Measurements from ENCODE around the gene PDCD1LG2.
"Not testable (repeated sequence)": the region's sequence is repeated elsewhere in the genome, so short reads cannot be mapped to it uniquely, and the experiment has no call there.

The PDCD1LG2 gene

DNA sequence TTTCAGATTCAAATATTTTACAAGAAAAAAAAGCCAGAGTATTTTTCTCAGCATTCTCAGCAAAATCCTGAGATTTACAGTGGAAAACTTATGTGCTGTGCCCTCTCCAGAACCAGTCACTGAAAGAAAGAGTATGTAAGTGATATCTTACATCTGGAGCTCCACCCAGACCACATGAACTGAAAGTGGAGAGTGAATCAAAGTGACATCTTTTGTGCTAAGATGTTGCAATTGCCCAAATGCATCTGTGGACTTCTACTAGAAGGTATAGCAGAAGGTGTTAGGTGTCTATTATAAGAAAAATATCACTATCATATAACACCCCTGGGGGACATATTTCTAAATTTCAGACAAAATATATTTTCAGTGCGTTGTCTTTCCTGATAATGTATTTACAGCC is 69.5 kb downstream of the PDCD1LG2 start:
- H3K27me3 ChIP-seq (ENCODE audit: insufficient read depth, poor library complexity, severe bottlenecking) = no peaks in the 10 kb centered on the region
- TF ChIP-seq SPI1 (IDR thresholded peaks at IDR 0.05; ENCODE audit: borderline replicate concordance, low read depth) = no peak
- no peak for TF ChIP-seq GABPA (IDR thresholded peaks at IDR 0.05; ENCODE audit: low read depth)
- TF ChIP-seq, protein P1, sequence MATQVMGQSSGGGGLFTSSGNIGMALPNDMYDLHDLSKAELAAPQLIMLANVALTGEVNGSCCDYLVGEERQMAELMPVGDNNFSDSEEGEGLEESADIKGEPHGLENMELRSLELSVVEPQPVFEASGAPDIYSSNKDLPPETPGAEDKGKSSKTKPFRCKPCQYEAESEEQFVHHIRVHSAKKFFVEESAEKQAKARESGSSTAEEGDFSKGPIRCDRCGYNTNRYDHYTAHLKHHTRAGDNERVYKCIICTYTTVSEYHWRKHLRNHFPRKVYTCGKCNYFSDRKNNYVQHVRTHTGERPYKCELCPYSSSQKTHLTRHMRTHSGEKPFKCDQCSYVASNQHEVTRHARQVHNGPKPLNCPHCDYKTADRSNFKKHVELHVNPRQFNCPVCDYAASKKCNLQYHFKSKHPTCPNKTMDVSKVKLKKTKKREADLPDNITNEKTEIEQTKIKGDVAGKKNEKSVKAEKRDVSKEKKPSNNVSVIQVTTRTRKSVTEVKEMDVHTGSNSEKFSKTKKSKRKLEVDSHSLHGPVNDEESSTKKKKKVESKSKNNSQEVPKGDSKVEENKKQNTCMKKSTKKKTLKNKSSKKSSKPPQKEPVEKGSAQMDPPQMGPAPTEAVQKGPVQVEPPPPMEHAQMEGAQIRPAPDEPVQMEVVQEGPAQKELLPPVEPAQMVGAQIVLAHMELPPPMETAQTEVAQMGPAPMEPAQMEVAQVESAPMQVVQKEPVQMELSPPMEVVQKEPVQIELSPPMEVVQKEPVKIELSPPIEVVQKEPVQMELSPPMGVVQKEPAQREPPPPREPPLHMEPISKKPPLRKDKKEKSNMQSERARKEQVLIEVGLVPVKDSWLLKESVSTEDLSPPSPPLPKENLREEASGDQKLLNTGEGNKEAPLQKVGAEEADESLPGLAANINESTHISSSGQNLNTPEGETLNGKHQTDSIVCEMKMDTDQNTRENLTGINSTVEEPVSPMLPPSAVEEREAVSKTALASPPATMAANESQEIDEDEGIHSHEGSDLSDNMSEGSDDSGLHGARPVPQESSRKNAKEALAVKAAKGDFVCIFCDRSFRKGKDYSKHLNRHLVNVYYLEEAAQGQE (IDR thresholded peaks at IDR 0.05; ENCODE audit: insufficient replicate concordance, low read depth) = no peak
- TF ChIP-seq POLR2AphosphoS5 (IDR thresholded peaks at IDR 0.05; ENCODE audit: low read depth) = no peak
- TF ChIP-seq, protein P2, sequence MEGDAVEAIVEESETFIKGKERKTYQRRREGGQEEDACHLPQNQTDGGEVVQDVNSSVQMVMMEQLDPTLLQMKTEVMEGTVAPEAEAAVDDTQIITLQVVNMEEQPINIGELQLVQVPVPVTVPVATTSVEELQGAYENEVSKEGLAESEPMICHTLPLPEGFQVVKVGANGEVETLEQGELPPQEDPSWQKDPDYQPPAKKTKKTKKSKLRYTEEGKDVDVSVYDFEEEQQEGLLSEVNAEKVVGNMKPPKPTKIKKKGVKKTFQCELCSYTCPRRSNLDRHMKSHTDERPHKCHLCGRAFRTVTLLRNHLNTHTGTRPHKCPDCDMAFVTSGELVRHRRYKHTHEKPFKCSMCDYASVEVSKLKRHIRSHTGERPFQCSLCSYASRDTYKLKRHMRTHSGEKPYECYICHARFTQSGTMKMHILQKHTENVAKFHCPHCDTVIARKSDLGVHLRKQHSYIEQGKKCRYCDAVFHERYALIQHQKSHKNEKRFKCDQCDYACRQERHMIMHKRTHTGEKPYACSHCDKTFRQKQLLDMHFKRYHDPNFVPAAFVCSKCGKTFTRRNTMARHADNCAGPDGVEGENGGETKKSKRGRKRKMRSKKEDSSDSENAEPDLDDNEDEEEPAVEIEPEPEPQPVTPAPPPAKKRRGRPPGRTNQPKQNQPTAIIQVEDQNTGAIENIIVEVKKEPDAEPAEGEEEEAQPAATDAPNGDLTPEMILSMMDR (IDR thresholded peaks at IDR 0.05; ENCODE audit: insufficient read depth, low read length) = no peak
- H3K27ac ChIP-seq (replicated peaks) = no peak overlapping the region
- DNase-seq (ENCODE audit: low read depth in 1 of 2, low spot score in 1 of 2) = no peak
- H3K4me3 ChIP-seq (replicated peaks; ENCODE audit: insufficient read depth, low read length) = no peak overlapping the region

DNA sequence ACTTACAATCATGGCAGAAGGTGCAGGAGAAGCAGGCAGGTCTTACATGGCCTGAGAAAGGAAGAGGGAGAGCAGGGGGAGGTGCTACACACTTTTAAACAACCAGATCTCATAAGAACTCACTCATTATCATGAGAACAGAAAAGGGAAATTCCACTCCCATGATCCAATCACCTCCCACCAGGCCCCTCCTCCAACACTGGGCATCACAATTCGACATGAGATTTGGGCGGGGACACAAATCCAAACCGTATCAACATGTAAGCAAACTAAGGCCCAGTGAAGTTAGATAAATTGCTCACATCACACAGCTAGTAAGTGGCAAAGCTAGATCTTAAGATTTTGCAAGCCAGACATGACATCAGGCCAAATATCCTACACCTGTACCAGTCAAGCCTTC is 70.3 kb downstream of the PDCD1LG2 start:
- H3K27me3 ChIP-seq (ENCODE audit: insufficient read depth, poor library complexity, severe bottlenecking) = no peaks in the 10 kb centered on the region
- H3K27ac ChIP-seq (replicated peaks) = no peak overlapping the region
- DNase-seq (ENCODE audit: low read depth in 1 of 2, low spot score in 1 of 2) = no peak

DNA sequence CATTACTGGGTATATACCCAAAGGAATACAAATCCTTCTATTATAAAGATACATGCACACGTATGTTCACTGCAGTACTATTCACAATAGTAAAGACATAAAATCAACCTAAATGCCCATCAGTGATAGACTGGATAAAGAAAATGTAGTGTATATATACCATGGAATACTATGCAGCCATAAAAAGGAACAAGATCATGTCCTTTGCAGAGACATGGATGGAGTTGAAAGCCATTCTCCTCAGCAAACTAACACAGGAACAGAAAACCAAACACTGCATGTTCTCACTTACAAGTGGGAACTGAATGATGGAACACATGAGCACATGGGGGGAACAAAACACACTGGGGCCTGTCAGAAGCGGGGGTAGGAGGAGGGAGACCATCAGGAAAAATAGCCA is 71.4 kb downstream of the PDCD1LG2 start:
- H3K27me3 ChIP-seq (ENCODE audit: insufficient read depth, poor library complexity, severe bottlenecking); H3K27ac ChIP-seq (replicated peaks); H3K4me3 ChIP-seq (replicated peaks; ENCODE audit: insufficient read depth, low read length); DNase-seq (ENCODE audit: low read depth in 1 of 2, low spot score in 1 of 2): not testable (repeated sequence)

More for the DNA sequence above, 70.3 kb downstream of the PDCD1LG2 start:
- H3K4me3 ChIP-seq (replicated peaks; ENCODE audit: insufficient read depth, low read length) = no peak overlapping the region
- TF ChIP-seq SPI1 (IDR thresholded peaks at IDR 0.05; ENCODE audit: borderline replicate concordance, low read depth) (no peak), GABPA (IDR thresholded peaks at IDR 0.05; ENCODE audit: low read depth) (no peak), POLR2AphosphoS5 (IDR thresholded peaks at IDR 0.05; ENCODE audit: low read depth) (no peak)
- TF ChIP-seq, protein P2 (IDR thresholded peaks at IDR 0.05; ENCODE audit: insufficient read depth, low read length) = no peak
- TF ChIP-seq, protein P1 (IDR thresholded peaks at IDR 0.05; ENCODE audit: insufficient replicate concordance, low read depth) = no peak

DNA sequence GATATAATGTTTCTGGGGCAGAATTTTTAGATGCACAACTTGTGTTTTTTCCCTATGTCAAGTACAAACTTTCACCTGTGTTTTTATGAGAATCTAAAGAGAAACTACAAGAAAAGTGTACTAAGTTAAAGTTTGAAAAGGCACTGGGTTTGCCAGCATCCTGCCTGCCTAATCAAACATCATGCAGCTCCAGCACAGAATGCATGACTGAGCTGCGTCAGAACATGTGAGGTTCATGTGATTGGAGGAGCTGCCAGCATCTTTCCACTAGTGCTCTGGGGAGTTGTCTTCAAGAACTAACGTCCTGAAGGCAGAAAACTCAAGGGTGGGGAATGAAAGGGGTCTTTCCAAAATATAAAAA is 72.5 kb downstream of the PDCD1LG2 start:
- no peak overlapping the region for H3K27ac ChIP-seq (replicated peaks)
- no peak for DNase-seq (ENCODE audit: low read depth in 1 of 2, low spot score in 1 of 2)
- no peaks in the 10 kb centered on the region for H3K27me3 ChIP-seq (ENCODE audit: insufficient read depth, poor library complexity, severe bottlenecking)
- TF ChIP-seq POLR2AphosphoS5 (IDR thresholded peaks at IDR 0.05; ENCODE audit: low read depth) (no peak), GABPA (IDR thresholded peaks at IDR 0.05; ENCODE audit: low read depth) (no peak), SPI1 (IDR thresholded peaks at IDR 0.05; ENCODE audit: borderline replicate concordance, low read depth) (no peak)
- TF ChIP-seq, protein P1 (IDR thresholded peaks at IDR 0.05; ENCODE audit: insufficient replicate concordance, low read depth) = no peak
- TF ChIP-seq, protein P2 (IDR thresholded peaks at IDR 0.05; ENCODE audit: insufficient read depth, low read length) = no peak
- H3K4me3 ChIP-seq (replicated peaks; ENCODE audit: insufficient read depth, low read length) = no peak overlapping the region

Data from HL-60 (cell line).